RPMI8226 (cell line): Measurements from ENCODE around the gene NT5C1B.

Experiments used
- DNase-seq: peaks from one replicate; pipeline ENCODE4 v3.0.0-alpha.2; 2015

NT5C1B gene

GRCh38 chr2:18550433-18550832, 38.9 kb downstream of the NT5C1B start:
- DNase-seq: no peak

GRCh38 chr2:18549083-18549482, 40.3 kb downstream of the NT5C1B start:
- DNase-seq: no peak

GRCh38 chr2:18548621-18549020, 40.7 kb downstream of the NT5C1B start:
- DNase-seq: no peak

- DNase-seq: no peak
These were observed 42.8 kb downstream of the NT5C1B start for GRCh38 chr2:18546567-18546966.

DNA sequence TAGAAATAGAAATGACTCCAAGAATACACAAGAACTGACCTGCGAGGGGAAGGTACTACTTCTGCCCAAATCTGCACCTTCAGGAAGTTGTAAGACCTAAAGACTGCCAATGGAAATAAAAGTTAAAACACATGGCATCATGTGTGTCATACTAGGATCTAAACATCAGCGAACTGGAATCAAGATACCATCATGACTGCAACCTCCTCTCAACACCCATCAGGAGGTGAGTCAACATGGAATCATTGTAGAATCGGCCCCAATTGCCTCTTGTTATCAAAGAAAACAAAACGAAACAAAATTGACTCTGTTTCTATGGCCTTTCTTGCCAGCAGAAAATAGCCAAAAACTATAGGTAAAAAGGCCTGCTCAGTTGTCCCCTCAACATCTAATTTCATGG, 44.0 kb downstream of the NT5C1B start:
- DNase-seq: no peak

DNA sequence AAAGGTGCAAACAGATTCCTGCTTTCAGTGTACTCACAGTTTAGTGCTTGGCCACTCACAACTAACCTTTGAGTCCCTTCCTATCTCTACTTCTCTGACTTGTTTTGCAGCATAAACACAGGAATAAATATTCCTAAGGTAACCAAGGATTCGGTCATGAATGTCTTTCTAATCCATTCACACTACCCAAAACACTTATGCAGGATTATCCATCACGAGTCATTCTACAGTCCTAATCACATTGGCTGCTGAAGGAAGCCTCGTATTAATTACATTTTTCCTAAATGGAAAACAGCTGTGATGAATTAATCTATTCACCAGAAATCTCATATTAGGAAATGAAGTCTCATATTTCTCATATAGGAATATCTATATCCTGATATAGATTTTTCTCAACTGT, 45.2 kb downstream of the NT5C1B start:
- no peak for DNase-seq

DNA sequence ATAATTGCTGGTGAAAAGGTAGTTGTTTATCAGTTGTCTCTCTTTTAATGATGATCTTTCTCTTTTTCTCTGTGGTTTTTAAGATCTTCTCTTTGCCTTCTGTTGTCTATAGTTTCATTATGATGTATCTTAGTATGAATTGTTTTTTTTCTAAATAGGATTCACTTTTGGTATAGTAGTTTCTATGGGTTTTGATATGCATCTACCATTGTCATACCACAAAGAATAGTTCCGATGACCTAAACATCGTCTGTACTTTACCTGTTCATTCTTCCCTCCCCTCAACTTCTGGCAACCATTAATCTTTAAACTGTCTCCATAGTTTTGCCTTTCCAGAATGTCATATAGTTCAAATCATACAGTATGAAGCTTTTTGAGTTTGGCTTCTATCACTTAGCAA, 48.5 kb downstream of the NT5C1B start:
- DNase-seq: no peak

- DNase-seq: no peak
These were observed 52.7 kb downstream of the NT5C1B start for GRCh38 chr2:18536697-18537096.

GRCh38 chr2:18536100-18536499, 53.3 kb downstream of the NT5C1B start:
- no peak for DNase-seq

GRCh38 chr2:18531194-18531593, 58.2 kb downstream of the NT5C1B start:
- DNase-seq: no peak

GRCh38 chr2:18527822-18528221, 61.5 kb downstream of the NT5C1B start:
- no peak for DNase-seq

- no peak for DNase-seq
These were observed 62.0 kb downstream of the NT5C1B start for GRCh38 chr2:18527326-18527725.

DNA sequence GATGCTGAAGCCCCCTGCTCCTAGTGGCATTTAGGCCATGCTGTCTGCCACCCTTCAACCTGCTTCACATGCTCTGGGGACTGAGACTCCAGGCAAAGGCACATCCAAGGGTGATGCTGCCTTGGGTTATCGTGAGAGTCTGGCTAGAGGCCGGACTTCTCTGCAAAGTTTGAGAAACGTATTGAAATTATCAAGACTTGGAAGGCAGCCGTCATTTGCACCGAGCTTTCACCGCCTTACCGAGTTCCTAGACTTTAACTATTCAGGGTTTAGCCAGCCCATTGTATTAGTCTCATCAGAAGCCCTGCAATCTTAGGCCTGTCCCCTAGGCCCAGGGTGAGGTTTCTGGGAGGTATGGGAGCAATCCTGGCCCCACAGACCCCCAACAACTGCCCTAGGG, 62.9 kb downstream of the NT5C1B start:
- no peak for DNase-seq

DNA sequence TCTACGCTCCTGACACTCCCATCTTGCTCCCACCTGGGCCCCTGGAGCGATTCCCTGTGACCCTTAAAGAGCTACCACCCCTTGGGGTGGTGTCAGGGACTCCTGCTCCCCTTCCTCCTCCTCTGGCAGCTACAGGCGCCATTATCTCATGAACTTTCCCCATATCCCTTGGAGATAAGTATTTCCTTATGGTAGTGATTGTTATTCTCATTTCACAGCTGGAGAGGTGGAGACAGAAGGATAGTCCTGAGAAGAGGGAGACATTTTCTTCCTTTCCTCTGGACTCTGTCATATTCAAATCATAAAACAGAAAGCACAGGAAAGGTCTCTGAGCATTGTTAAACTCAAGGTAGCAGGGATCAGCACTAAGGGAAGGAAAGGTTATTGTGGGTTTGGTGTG, 63.5 kb downstream of the NT5C1B start:
- DNase-seq: no peak

GRCh38 chr2:18525236-18525635, 64.1 kb downstream of the NT5C1B start:
- no peak for DNase-seq

GRCh38 chr2:18522484-18523146, 66.8 kb downstream of the NT5C1B start:
- DNase-seq: no peak

DNA sequence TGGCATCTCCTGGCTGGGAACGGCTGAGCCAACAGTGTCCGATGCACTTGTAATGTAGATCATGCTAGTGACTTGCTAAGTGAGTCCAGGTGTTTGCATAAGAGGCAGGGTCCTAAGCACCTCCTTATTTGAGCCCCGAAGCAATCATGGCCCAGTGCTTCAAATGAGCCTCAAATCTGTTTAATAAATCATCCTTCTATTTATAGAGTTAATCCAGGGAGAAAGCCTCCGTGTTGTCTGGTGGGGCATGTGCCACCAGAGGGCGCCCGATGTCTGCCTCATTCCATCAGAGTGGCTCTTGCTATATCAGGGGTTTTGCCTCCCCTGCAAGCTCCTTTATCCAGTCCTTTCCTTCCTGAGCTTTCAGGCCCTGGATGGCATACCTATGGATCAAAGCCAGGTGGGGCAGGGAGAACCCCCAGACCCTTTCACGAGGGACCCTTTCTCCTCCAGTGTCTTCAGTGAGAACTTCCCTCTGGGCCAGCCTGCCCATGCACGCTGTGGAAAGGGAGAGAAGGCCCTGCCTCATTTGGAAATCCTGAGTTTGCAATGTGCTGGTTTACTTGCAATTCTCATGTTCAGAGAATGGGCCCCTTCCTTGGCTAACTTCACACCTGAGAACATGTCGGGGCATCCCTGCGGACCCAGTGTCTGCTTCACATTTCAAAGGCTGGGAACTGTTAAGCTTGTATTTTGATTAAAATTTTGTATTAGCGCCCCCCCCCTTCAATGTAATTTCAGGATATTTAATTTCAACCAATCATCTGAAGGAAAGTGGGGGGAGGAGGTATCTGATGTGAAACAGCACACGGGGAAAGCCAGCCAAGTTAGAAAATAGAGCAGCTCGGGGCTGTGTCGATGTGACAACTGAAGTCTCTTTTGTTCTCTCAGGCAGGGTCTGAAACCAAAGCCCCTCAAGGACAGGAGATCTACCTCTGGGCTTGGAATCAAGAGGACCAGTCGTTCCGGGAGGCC, 68.6 kb downstream of the NT5C1B start:
- peak; percentile 66 for DNase-seq

DNA sequence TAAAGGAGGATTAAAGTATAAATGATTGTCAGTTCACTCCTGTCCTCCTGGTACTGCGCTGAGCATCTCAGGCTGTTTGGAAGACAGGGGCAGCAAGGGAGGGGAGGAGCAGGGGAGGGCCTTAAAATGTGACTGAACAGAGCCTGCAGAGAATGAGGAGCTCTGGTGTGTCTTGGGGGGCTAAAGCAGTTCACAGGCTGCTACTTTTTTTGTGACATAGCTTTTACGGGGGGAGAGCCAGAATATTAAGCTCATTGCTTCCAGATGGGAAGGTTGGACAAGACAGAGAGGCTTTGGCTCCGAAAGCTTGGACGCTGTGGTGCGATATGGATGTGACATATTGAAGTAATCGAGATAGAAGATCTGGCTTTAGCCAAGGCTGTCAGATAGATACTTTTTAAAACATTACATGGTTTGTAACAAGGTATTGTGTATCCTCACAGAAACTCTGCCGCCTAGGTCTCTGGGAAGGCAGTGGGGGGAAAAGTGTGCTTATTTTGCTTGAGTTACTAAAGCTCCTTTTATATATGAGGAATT, 69.4 kb downstream of the NT5C1B start:
- DNase-seq: no peak

GRCh38 chr2:18518116-18519111, 71.0 kb downstream of the NT5C1B start:
- DNase-seq: no peak

DNA sequence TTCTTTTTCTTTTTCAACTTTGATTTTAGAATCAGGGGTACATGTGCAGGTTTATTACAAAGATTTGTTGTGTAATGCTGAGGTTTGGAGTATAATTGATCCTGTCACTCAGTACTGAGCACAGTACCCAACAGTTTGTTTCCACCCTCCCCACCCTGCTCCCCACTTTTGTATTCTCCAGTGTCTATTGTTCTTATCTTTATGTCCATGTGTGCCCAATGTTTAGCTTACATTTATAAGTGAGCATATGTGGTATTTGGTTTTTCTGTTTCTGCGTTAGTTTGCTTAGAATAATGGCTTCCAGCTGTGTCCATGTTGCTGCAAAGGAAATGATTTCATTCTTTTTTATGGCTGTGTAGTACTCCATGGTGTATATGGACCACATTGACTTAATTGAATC, 72.0 kb downstream of the NT5C1B start:
- no peak for DNase-seq

GRCh38 chr2:18516112-18516511, 73.3 kb downstream of the NT5C1B start:
- DNase-seq: no peak
